Measurements from ENCODE around the gene CSNK1A1L.

Gene CSNK1A1L

DNA sequence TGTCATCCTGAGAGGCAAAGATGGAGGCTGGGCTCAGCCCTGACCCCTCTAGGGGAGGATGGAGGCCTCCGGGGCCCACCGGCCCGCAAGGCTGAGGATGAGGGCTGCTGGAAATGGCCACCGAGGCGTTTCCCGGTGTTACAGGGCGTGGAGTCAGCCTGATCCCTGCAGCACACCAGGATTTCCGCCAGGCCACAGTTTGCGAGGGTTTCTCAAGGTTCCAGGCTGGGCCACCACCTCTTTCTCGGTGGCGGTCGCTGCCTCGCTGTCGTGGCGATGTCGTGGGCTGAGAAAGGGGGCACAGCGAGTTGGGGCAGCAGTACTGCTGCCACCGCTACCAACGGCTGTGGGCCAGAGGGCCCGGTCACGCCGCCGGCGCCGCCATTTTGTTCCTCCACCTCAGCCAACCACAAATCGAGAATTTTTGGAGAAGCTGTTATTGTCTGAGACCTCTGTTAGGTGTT, at the start of gene CSNK1A1L:
Gene CSNK1A1L (minus strand): TSS at position 414 of the 464 bp plus-strand sequence. CDS start 408 bp downstream, at position 6.
- no peak for DNase-seq (ENCODE audit: low spot score)

- DNase-seq (ENCODE audit: low spot score) = no peak
These were observed 43.9 kb upstream of the CSNK1A1L start for GRCh38 chr13:37149380-37149779.

DNA sequence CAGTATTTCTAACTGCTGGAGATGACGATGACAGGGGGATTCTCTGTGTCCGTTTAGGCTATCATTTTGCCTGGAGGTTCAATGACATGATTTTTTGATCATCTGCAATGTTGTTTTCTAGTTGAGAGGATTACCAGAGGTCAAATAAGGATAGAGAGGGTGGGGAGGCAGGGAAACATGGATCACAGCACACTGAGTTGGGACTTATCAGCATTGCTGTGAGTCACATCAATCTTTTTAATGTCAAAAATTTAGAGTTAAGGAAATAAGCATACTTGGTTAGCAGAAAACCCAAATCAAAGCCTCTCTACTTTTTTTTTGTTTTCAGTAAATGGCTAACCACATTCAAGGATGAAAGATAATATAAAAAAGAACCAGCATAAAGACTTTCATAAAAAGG, 43.0 kb upstream of the CSNK1A1L start:
- no peak for DNase-seq (ENCODE audit: low spot score)

GRCh38 chr13:37144661-37145060, 39.2 kb upstream of the CSNK1A1L start:
- DNase-seq (ENCODE audit: low spot score) = no peak

GRCh38 chr13:37143911-37144310, 38.4 kb upstream of the CSNK1A1L start:
- DNase-seq (ENCODE audit: low spot score) = no peak

- no peak for DNase-seq (ENCODE audit: low spot score)
These were observed 37.4 kb upstream of the CSNK1A1L start for GRCh38 chr13:37142877-37143276.

GRCh38 chr13:37141011-37141410, 35.5 kb upstream of the CSNK1A1L start:
- no peak for DNase-seq (ENCODE audit: low spot score)

GRCh38 chr13:37139356-37139755, 33.9 kb upstream of the CSNK1A1L start:
- DNase-seq (ENCODE audit: low spot score) = no peak

DNA sequence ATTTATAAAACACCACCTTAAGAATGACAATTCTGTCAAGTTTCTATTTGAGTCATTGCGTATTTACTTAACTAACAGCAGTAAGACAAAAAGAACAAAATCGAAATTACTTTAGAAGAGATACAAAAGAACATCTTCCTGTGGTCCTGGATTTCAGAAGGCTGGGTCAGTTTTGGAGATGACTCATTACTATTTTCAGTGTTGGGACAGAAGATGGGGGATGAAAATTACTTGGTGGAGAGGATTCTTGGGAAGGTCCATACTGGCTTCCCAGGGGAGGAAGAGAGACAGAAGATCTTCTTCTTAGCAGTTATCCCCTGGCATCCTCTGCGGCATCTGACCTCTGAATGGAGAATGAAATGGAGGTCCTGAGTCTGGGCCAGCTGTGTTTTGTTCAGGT, 33.5 kb upstream of the CSNK1A1L start:
- DNase-seq (ENCODE audit: low spot score) = no peak

GRCh38 chr13:37138169-37138568, 32.7 kb upstream of the CSNK1A1L start:
- DNase-seq (ENCODE audit: low spot score) = no peak

GRCh38 chr13:37136633-37137032, 31.2 kb upstream of the CSNK1A1L start:
- DNase-seq (ENCODE audit: low spot score) = no peak

GRCh38 chr13:37136187-37136586, 30.7 kb upstream of the CSNK1A1L start:
- DNase-seq (ENCODE audit: low spot score) = no peak

GRCh38 chr13:37134411-37135041, 29.1 kb upstream of the CSNK1A1L start:
- no peak for DNase-seq (ENCODE audit: low spot score)

GRCh38 chr13:37132211-37132610, 26.7 kb upstream of the CSNK1A1L start:
- DNase-seq (ENCODE audit: low spot score) = no peak

DNA sequence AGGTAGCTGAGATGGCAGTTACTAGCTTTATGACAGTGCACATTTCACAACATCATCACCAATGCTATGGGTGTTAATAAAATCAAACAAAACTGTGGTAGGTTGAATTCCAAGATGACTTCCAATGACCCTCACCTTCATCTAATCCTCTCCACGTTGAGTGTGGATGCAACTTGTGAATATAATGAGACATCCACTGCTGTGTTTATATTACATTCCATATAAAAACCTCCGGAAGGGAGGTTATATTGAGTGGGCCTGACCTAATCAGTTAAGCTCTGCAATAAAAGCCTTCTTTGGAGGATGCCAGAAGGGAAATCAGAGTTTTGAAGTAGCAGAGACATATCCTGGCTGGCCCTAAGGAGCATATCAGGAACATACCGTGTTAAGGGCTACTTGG, 25.6 kb upstream of the CSNK1A1L start:
- no peak for DNase-seq (ENCODE audit: low spot score)

DNA sequence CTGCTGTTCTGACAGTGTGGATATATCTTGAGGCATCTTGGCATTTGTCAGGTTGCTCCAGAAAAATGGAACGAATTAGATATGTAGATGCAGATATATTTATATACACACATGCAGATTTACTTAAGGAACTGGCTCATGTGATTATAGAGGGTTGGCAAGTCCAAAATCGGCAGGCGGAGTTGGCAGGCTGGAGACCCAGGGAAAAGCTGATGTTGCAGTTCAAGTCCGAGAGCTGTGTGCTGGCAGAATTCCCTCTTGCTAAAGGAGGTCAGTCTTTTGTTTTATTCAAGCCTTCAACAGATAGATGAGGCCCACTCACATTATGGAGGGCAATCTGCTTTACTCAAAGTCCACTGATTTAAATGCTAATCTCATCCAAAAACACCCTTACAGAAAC, 24.4 kb upstream of the CSNK1A1L start:
- DNase-seq (ENCODE audit: low spot score) = no peak

GRCh38 chr13:37127691-37128241, 22.3 kb upstream of the CSNK1A1L start:
- DNase-seq (ENCODE audit: low spot score) = no peak

DNA sequence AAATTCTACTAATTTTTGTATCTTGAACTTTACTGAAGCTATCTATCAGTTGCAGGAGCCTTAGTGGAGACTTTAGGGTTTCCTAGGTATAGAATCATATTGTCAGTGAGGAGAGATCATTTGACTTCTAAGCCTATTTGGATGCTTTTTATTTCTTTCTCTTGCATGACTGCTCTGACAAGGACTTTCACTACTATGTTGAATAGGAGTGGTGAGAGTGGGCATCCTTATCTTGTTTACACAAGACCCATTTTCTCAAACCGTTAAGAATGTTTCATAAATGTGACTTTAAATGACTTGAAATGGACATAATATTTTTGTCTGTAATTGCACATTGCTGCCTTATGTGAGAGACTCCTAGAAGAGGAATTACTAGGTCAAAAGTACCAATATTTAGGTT, 17.9 kb upstream of the CSNK1A1L start:
- DNase-seq (ENCODE audit: low spot score) = no peak

GRCh38 chr13:37118016-37118415, 12.6 kb upstream of the CSNK1A1L start:
- DNase-seq (ENCODE audit: low spot score) = no peak

- no peak for DNase-seq (ENCODE audit: low spot score)
These were observed 8.8 kb upstream of the CSNK1A1L start for GRCh38 chr13:37114250-37114649.

DNA sequence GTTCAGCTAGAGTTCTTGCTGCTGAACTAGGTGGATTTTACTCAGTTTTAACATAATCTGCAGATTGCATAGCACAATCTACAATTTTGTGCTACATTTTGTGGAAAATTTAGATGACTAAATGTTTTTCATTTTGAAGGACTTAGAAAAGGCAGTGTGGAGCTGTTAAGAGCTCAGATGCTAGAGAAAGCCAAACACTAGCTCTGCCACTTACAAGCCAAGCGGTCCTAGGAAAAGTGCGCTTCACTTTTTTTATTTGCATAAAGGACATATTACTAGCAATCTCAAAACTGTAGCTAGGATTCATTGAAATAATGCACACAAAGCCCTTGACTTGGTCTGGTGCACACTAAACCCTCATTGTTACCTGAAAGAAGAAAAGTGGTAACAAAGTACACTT, 8.1 kb upstream of the CSNK1A1L start:
- no peak for DNase-seq (ENCODE audit: low spot score)

- DNase-seq (ENCODE audit: low spot score) = no peak
These were observed 3.7 kb upstream of the CSNK1A1L start for GRCh38 chr13:37109051-37109678.

DNA sequence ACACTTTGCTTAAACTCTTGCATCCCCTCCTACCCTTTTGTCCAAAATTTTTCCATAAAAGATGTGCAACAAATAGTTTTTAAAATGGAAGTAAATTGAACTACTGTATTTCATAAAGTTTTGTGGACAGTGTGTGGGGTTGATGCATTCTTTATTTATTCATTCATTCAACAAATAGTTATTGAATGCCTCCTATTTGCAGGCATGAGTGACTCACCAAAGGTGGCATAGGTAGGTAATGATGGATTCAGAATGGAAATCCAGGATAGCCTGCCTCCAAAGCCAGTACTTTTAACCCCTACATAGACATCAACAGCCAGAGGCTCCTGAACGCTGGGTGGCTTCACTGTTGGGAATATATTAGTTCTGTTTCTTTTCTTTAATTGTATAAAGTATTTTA, 2.4 kb upstream of the CSNK1A1L start:
- DNase-seq (ENCODE audit: low spot score) = no peak

- no peak for DNase-seq (ENCODE audit: low spot score)
These were observed 2.0 kb upstream of the CSNK1A1L start for GRCh38 chr13:37107456-37107855.
